H1 (cell line): ENCODE measurements around the gene CCDC24.

Experiments
- RAD21 ChIP-seq, 2 experiments: IDR thresholded peaks in 1 of 2; conservative IDR thresholded peaks in 1 of 2; 2 replicates each; pipeline ENCODE4 v1.6.1; 2011; ENCODE audit warnings: low read depth in 2 of 2, low read length in 2 of 2, improper control_type of control experiment in 1 of 2, inconsistent platforms in 1 of 2, mild to moderate bottlenecking in 1 of 2, moderate library complexity in 1 of 2
- ZNF274 ChIP-seq: IDR thresholded peaks from 2 replicates; pipeline ENCODE4 v1.7.0; 2012; ENCODE audit warnings: low read length, borderline replicate concordance; ENCODE audit errors: extremely low read depth
- TF ChIP-seq, protein P1 (sequence below): IDR thresholded peaks from 2 replicates; pipeline ENCODE4 v1.6.1; 2012; ENCODE audit warnings: inconsistent platforms
- TF ChIP-seq, protein P2 (sequence below), 3 experiments: IDR thresholded peaks; 1 replicate in 2 of 3; 2 replicates in 1 of 3; pipeline versions ENCODE4 v1.5.1 to v1.6.1; 2011; ENCODE audit warnings: low read length in 3 of 3, mild to moderate bottlenecking in 3 of 3, inconsistent platforms in 2 of 3, low read depth in 1 of 3, moderate library complexity in 1 of 3; ENCODE audit not compliant: insufficient read depth in 1 of 3; ENCODE audit errors: control extremely low read depth in 1 of 3

DNA sequence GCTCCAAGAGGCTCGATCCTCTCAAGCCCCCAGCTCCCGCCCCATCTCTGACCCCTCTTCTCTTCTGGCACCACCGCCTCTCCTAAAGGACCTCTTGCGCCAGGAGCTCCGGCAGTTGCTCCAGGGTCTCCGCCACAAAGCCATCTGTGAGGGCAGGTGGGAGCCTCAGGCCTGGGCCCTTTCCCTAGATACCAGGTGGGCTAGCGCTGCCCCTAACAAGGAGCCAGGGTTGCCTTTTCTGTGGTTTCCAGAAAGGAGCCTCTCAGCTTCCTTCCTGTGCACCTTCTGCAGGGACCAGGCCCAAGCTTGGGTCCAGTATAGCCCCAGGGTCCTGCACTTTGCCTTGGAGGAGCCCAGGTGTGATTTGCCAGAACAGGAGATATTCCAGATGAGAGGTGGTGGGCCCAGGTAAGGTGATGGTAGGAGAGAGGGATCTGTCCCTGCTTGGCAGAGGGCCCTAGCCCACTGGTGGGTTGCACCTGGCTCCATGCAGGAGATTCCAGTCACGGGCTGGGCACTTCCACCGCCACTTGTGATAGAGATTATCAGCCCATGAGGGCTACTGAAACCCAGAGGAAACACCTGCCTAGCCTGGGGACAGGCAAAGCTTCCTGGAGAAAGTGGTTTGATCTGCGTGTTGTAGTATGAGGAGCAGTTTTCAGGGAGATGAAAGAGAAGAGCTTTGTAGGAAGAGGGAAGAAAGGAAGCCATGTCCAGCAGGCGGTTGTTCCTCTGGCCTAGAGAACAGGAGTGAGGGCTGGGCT is 1.0 kb downstream of the CCDC24 start:
- no peak for TF ChIP-seq ZNF274
- TF ChIP-seq, protein P1, sequence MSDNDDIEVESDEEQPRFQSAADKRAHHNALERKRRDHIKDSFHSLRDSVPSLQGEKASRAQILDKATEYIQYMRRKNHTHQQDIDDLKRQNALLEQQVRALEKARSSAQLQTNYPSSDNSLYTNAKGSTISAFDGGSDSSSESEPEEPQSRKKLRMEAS, result no peak
- TF ChIP-seq RAD21 (IDR thresholded peaks at IDR 0.05 in 1 of 2, conservative IDR thresholded peaks at IDR 0.05 in 1 of 2; ENCODE audit: low read depth in 2 of 2, low read length in 2 of 2), result no peak
- TF ChIP-seq, protein P2, sequence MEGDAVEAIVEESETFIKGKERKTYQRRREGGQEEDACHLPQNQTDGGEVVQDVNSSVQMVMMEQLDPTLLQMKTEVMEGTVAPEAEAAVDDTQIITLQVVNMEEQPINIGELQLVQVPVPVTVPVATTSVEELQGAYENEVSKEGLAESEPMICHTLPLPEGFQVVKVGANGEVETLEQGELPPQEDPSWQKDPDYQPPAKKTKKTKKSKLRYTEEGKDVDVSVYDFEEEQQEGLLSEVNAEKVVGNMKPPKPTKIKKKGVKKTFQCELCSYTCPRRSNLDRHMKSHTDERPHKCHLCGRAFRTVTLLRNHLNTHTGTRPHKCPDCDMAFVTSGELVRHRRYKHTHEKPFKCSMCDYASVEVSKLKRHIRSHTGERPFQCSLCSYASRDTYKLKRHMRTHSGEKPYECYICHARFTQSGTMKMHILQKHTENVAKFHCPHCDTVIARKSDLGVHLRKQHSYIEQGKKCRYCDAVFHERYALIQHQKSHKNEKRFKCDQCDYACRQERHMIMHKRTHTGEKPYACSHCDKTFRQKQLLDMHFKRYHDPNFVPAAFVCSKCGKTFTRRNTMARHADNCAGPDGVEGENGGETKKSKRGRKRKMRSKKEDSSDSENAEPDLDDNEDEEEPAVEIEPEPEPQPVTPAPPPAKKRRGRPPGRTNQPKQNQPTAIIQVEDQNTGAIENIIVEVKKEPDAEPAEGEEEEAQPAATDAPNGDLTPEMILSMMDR (IDR thresholded peaks at IDR 0.05; ENCODE audit: control extremely low read depth in 1 of 3, insufficient read depth in 1 of 3, low read depth in 1 of 3, low read length in 3 of 3), result no peak
